T-helper 2 cell treated with Interferon-gamma antibody and Interleukin-4, amounts not matched to agents 5 μg/mL and 100 μg/mL, for 36 hours (primary cell): Measurements from ENCODE around the gene MYBPH.

ENCODE experiments used
- DNase-seq: peaks from one replicate; pipeline ENCODE4 v3.0.0; 2021; ENCODE audit warnings: low spot score
- H3K27ac Mint-ChIP-seq: one replicate; pipeline ENCODE4 v1.8.0; 2021; ENCODE audit warnings: mild to moderate bottlenecking, mixed read lengths
- H3K27me3 Mint-ChIP-seq: one replicate; pipeline ENCODE4 v1.8.0; 2021; ENCODE audit warnings: low read depth, mixed read lengths
- H3K36me3 Mint-ChIP-seq: one replicate; pipeline ENCODE4 v1.8.0; 2021; ENCODE audit warnings: low read depth, mixed read lengths
- H3K4me1 Mint-ChIP-seq: one replicate; pipeline ENCODE4 v1.8.0; 2021; ENCODE audit warnings: low read depth, mixed read lengths
- H3K4me3 Mint-ChIP-seq: one replicate; pipeline ENCODE4 v1.8.0; 2022; ENCODE audit warnings: mild to moderate bottlenecking, moderate library complexity, mixed read lengths
- H3K9me3 Mint-ChIP-seq: one replicate; pipeline ENCODE4 v1.8.0; 2021; ENCODE audit warnings: mixed read lengths

Gene MYBPH

DNA sequence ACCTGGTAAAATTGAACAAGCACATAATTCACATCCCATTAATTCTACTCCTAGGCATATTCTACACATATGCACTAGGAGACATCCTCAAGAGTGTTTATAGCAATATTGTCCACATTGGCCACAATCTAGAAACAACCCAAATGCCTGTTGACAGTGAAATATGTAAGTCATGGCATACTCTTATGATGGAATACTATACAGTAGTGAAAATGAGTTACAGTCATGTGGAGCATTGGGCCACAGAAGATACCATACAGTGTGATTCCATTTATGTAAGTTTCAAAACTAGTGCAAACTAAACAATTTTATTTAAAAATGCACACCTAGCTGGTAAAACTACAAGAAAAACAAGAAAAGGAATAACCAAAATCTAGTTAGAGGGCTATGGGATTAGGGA is 34.7 kb upstream of the MYBPH start:
- Mint-ChIP-seq H3K27me3 (peaks cover 14% of the 10 kb centered on the region), H3K9me3 (no peaks in the 10 kb centered on the region), H3K4me3 (no peak overlapping the region), H3K36me3 (no peaks in the 10 kb centered on the region), H3K4me1 (no peaks in the 10 kb centered on the region), H3K27ac (no peak overlapping the region)
- no peak for DNase-seq

DNA sequence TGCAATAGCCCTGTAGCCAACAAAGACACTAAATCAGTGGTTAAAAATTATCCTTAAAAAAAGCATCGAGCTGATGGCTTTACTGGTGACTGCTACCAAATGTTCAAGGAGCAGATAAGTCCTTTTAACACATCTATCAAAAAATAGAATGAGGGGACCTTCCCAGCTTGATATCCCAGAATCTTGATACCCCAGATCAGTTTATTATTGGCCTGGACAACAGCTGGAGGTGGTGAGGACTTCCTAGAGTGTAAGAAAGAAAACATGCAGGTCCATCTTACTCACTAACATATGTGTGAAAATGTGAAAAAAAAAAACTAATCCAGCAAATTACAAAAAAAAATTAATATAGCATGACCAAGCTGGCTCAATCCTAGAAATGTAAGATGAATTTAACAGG is 32.6 kb upstream of the MYBPH start:
- Mint-ChIP-seq H3K9me3 (no peaks in the 10 kb centered on the region), H3K4me3 (no peak overlapping the region), H3K36me3 (no peaks in the 10 kb centered on the region), H3K4me1 (no peaks in the 10 kb centered on the region), H3K27me3 (peaks cover 14% of the 10 kb centered on the region), H3K27ac (no peak overlapping the region)
- no peak for DNase-seq

DNA sequence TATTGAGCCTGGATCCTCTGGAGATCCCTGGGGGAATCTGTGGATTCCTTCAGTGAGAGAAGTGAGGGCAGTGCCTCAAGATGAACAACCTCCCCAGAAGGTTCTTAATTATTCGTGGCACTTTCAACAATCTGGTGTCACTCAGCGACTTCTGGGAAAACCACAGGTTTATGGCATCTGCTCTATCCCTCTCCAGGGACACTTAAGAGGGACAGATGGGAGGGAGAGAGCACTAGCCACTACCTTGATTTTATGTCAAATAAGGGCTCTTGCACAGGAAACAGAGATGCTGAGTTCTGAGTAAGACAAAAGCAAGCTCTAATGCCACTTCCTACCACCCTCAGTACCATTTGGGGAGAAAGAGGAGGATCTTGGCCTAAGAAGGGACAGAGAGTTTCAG is 32.1 kb upstream of the MYBPH start:
- no peaks in the 10 kb centered on the region for H3K9me3 Mint-ChIP-seq
- H3K27ac Mint-ChIP-seq, result no peak overlapping the region
- DNase-seq, result no peak
- H3K27me3 Mint-ChIP-seq, result peaks cover 14% of the 10 kb centered on the region
- no peaks in the 10 kb centered on the region for H3K4me1 Mint-ChIP-seq
- no peak overlapping the region for H3K4me3 Mint-ChIP-seq
- no peaks in the 10 kb centered on the region for H3K36me3 Mint-ChIP-seq

DNA sequence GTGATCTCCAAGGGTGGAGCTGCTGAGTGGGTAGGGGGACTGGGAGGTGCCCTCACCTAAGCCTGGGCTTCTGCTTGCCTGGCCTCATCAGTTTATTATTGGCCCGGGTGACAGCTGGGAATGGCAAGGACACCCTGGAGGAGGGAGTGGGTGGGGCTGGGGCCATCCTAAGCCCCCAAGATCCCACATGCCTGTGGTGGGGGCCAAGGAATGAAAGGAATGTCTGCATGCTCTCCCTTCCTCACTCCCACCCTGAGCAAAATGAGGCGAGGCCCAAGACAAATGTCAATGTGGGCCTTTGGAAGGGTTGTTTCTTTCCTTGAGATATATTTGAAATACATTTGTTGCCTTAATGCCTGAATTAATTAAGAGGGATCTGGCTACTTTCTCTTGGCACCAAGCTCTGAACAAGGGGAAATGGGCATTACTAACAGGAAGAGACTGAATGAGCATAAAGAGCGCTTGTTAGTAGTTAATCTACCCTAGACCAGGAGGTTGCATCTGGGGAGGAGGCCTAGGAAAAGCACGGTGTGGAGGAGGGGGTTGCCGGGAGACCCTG is 30.6 kb upstream of the MYBPH start:
- Mint-ChIP-seq H3K36me3 (no peaks in the 10 kb centered on the region), H3K9me3 (no peaks in the 10 kb centered on the region), H3K27me3 (peaks cover 14% of the 10 kb centered on the region), H3K4me1 (no peaks in the 10 kb centered on the region), H3K27ac (no peak overlapping the region), H3K4me3 (no peak overlapping the region)
- DNase-seq, result no peak

DNA sequence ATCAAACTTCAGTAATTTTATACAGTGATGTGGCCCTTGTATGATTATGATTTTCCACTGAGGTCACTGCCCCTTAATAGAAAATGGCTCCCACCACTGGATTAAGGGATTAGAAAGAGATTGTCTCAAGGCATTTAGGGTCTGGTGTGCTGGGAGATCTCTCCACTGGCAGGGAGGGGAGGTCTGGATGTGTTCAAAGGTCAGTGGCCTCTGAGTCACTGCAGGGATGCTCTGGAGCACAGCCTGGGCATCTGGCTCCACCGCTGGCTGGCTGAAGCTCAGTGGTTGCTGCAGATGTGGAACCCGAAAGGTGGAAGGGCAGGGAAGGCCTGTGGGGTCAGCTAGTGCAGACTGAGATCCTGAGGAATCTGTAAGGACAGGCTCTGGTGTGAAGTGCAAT is 29.1 kb upstream of the MYBPH start:
- H3K9me3 Mint-ChIP-seq, result no peaks in the 10 kb centered on the region
- DNase-seq, result no peak
- peaks cover 15% of the 10 kb centered on the region for H3K27me3 Mint-ChIP-seq
- H3K36me3 Mint-ChIP-seq, result no peaks in the 10 kb centered on the region
- no peak overlapping the region for H3K27ac Mint-ChIP-seq
- H3K4me1 Mint-ChIP-seq, result no peaks in the 10 kb centered on the region
- no peak overlapping the region for H3K4me3 Mint-ChIP-seq

DNA sequence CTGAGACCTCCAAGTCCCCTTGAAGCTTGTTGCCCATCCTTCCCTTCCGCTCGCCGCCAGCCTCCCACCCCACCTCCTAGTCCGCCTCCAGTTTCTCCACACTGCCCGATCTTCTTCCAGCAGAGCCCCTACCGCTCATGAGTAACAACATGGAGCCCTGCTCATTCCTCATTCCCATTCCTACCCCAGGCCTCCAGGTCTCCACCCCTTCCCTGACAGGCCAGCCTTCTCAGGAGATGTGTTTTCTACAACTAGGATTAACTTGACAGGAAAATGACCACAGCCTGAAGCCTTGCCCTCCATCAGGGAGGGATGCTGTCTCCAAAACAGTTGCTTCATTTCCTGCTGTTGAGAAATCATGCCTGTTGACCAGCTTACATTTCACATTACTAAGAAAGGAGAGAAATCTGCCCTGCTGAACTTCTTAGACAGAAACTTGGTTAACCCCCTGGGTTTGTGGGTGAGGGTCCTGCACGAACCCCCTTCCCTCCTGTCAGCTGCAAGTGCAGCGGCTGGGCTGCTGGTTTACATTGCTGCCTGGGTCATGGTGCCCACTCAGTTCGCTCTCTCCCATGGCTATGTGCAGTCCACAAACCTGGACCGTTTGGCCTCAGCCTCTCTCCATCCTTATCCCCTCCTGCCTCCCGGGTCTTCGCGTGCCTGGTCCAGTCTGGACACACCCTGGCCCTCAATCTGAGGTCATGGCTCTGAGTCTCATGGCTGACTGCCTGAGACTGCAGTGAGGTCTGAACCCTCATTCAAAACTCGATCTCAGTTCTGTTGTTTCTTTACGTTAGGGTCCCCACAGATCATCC is 27.0 kb upstream of the MYBPH start:
- no peaks in the 10 kb centered on the region for H3K9me3 Mint-ChIP-seq
- H3K27ac Mint-ChIP-seq, result no peak overlapping the region
- no peaks in the 10 kb centered on the region for H3K36me3 Mint-ChIP-seq
- H3K4me1 Mint-ChIP-seq, result no peaks in the 10 kb centered on the region
- DNase-seq, result no peak
- no peak overlapping the region for H3K4me3 Mint-ChIP-seq
- H3K27me3 Mint-ChIP-seq, result peaks cover 11% of the 10 kb centered on the region

DNA sequence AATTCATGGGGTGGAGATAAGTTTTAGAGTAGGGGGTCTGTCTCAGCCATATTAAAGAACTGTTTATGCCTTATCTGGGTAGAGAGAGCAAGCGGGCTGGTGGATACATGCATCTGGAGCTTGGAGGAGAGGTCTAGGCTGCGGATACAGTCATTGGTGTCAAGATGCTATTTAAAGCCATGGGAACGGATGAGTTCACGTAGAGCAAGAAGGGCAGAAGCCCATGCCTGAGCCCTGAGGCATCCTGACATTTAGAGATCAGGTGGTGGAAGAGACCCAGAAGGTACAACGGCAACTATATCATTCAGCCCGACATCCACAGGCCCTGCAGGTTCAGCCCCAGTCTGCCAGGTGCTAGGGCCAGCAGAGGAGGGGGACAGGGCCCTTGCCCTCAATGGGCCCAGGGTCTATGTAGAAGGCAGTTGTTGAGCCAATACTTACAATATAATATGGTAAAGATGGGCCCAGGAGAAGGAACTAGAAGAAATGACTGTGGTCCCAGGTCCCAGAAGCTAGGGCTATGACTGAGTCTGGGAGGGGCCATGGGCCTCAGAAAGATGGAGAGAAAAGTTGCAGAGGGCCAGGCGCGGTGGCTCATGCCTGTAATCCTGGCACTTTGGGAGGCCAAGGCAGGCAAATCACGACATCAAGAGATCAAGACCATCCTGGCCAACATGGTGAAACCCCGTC is 26.0 kb upstream of the MYBPH start:
- Mint-ChIP-seq H3K27me3 (peaks cover 11% of the 10 kb centered on the region), H3K9me3 (no peaks in the 10 kb centered on the region), H3K36me3 (no peaks in the 10 kb centered on the region), H3K4me1 (no peaks in the 10 kb centered on the region), H3K27ac (no peak overlapping the region), H3K4me3 (no peak overlapping the region)
- DNase-seq, result no peak

DNA sequence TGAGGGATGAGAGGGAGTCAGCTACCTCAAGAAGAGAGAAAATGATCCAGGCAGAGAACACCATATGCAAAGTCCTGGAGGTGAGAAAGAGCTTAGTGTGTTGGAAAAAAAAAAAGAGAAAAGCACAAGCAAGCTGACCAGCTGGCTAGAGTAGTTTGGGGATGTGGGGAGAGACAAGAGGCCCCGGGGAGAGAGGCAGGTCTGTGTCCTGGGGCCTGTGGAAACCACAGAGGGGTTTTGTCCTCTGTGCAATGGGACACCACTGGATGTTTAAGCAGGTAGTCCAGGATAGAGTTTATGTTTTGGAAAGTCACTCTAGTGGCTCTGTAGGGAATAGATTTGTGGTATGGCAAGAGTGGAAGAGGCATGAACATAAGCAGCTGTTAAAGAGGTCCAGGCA is 25.3 kb upstream of the MYBPH start:
- H3K4me1 Mint-ChIP-seq, result no peaks in the 10 kb centered on the region
- peaks cover 11% of the 10 kb centered on the region for H3K27me3 Mint-ChIP-seq
- no peaks in the 10 kb centered on the region for H3K9me3 Mint-ChIP-seq
- no peaks in the 10 kb centered on the region for H3K36me3 Mint-ChIP-seq
- H3K27ac Mint-ChIP-seq, result no peak overlapping the region
- no peak for DNase-seq
- H3K4me3 Mint-ChIP-seq, result no peak overlapping the region

DNA sequence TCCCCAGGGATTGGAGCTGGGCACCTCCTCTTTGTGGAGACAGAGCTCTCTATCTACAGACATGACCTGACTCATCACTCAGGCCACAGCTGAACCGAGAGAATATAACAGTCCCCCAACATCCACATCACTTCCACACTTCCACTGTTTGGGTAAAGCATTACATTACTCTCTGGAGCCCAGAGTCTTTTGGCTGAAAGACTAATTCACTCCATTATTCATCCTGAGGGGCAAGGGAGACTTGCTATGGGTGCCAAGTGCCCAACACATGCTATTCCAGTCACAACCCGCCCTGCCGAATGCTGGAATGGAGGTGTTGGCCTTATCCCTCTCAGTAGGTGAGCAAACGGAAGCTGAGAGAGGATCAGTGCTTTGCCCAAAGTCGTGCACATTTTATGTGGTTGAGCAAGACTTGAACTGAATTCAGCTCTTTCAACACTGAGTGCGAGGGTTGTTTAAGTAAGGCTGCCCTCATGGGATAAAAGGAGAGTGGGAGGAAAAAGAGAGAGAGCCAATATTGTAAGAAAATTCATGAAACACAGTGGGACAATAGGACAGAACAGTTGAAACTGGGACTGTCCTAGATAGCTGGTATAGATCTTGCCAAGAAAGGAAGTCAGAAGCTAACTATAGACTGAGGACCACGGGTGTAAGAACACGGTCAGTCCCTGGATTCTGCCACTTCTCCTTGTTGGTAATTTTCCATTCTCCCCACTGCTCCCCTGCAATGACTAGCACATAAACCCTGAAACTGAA is 24.4 kb upstream of the MYBPH start:
- no peaks in the 10 kb centered on the region for H3K36me3 Mint-ChIP-seq
- no peak for DNase-seq
- peaks cover 13% of the 10 kb centered on the region for H3K27me3 Mint-ChIP-seq
- H3K4me1 Mint-ChIP-seq, result no peaks in the 10 kb centered on the region
- H3K4me3 Mint-ChIP-seq, result no peak overlapping the region
- H3K27ac Mint-ChIP-seq, result no peak overlapping the region
- H3K9me3 Mint-ChIP-seq, result no peaks in the 10 kb centered on the region

DNA sequence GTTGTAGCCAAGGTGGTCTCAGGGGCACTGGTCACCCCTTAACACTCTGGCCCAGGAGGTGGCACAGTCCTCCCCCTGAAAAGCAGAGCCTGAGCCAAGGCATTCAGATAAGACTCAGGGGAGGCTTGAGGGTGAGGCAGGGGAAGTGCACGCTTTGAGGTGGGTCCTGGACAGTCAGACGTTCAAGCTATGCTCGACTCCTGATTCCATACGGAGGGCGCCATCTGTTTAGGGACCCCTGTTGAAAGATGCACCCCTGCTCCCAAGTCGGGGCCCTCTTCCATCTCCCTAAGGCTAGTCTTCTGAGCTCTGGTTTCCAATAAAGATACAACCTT is 23.8 kb upstream of the MYBPH start:
- H3K4me3 Mint-ChIP-seq, result no peak overlapping the region
- H3K27ac Mint-ChIP-seq, result no peak overlapping the region
- peaks cover 13% of the 10 kb centered on the region for H3K27me3 Mint-ChIP-seq
- DNase-seq, result no peak
- no peaks in the 10 kb centered on the region for H3K36me3 Mint-ChIP-seq
- no peaks in the 10 kb centered on the region for H3K4me1 Mint-ChIP-seq
- H3K9me3 Mint-ChIP-seq, result no peaks in the 10 kb centered on the region

DNA sequence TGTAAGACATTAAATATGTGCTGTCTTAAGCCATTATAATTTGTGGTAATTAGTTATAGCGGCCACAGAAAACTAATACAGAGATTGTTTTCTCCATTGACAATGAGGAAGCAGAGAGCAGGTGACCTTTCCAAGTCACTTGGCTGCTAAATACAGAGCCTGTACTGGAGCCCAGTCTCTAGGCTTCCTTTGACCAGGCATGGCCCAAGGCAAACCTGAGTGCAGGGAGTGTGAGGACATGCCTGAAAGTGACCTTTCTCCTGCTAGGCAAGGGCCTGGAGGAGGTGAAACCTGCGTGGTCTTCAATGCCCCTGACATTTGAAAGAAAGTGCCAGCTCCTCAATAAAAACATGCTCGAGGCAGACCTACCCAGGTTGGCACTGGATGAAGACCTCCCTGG is 23.4 kb upstream of the MYBPH start:
- H3K27me3 Mint-ChIP-seq, result peaks cover 13% of the 10 kb centered on the region
- no peaks in the 10 kb centered on the region for H3K9me3 Mint-ChIP-seq
- H3K27ac Mint-ChIP-seq, result no peak overlapping the region
- no peaks in the 10 kb centered on the region for H3K36me3 Mint-ChIP-seq
- H3K4me3 Mint-ChIP-seq, result no peak overlapping the region
- no peak for DNase-seq
- no peaks in the 10 kb centered on the region for H3K4me1 Mint-ChIP-seq

DNA sequence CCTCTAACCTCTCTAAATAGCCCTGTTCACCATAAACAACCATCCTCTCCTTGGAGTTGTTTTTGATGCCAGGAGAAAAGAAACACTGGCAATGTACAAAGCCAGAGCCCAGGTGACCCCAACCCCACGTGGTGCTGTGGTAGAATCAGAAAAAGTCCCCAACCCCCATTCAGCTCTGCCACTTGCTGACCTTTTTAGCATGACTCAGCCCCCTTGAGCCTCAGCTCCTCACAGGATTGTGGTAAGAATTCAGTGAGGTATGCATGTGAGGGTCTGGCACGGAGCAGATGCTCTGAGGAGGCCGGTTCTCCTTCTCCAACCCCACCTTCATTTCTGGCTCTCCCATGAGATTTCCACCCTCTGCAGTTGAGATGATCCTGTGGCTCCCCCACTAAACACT is 22.0 kb upstream of the MYBPH start:
- H3K9me3 Mint-ChIP-seq, result no peaks in the 10 kb centered on the region
- no peaks in the 10 kb centered on the region for H3K36me3 Mint-ChIP-seq
- no peak overlapping the region for H3K4me3 Mint-ChIP-seq
- H3K4me1 Mint-ChIP-seq, result no peaks in the 10 kb centered on the region
- DNase-seq, result no peak
- no peak overlapping the region for H3K27ac Mint-ChIP-seq
- peaks cover 9% of the 10 kb centered on the region for H3K27me3 Mint-ChIP-seq

DNA sequence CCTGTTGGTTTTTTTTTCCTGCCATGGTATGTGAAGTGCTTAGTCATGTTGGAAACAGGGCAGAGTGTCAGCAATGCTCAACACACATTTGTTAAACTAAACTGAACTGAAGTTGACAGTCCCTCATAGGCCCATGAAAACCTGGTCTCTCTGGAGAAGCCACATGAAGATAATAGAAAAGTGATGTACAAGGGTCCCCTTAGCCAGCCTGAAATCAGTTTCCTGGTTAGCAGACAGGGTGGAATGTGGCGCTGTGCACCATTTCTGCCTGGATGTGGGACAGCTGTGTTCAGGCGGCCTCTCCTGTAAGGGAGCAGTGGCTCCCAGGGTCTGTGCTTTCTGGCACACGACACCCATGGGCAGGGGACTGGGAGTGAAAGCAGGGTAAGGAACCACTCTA is 20.7 kb upstream of the MYBPH start:
- Mint-ChIP-seq H3K4me1 (no peaks in the 10 kb centered on the region), H3K4me3 (no peak overlapping the region), H3K9me3 (no peaks in the 10 kb centered on the region), H3K27ac (no peak overlapping the region), H3K36me3 (no peaks in the 10 kb centered on the region), H3K27me3 (peaks cover 9% of the 10 kb centered on the region)
- no peak for DNase-seq

DNA sequence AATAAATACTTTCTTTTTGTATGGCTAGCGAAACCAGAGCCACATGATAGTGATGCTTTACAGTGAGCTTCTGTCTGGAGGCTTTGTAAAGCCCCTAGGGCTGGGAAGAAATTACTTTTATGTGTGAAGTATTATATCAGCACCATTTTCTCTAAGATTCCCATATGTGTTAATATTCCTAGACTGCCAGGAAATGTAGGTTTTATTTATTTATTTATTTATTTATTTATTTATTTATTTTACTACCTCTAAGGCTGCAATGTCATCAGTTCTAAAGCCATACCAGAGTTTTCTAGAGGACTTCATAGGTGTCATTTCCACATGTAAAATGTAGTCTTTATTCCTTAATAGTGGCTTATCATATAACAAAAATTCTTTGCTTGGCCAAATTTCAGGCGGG is 15.3 kb upstream of the MYBPH start:
- no peaks in the 10 kb centered on the region for H3K4me1 Mint-ChIP-seq
- peaks cover 17% of the 10 kb centered on the region for H3K27me3 Mint-ChIP-seq
- H3K36me3 Mint-ChIP-seq, result no peaks in the 10 kb centered on the region
- no peaks in the 10 kb centered on the region for H3K9me3 Mint-ChIP-seq
- H3K27ac Mint-ChIP-seq, result no peak overlapping the region
- no peak overlapping the region for H3K4me3 Mint-ChIP-seq
- DNase-seq, result no peak
